Activated T-cell treated with anti-CD3 and anti-CD28 coated beads for 4 hours (primary cell): ENCODE results near the gene SND1.
"Not testable (repeated sequence)": the region's sequence is repeated elsewhere in the genome, so short reads cannot be mapped to it uniquely, and the experiment has no call there.

Source experiments
- DNase-seq: peaks from one replicate; pipeline ENCODE4 v3.0.0-alpha.2; 2020

Gene SND1

GRCh38 chr7:127810696-127811660 lies 159.0 kb downstream of the SND1 start:
- DNase-seq: no peak

- DNase-seq: no peak
Observed at GRCh38 chr7:127812540-127812939, 160.5 kb downstream of the SND1 start.

- DNase-seq: no peak
Observed at GRCh38 chr7:127813991-127814541, 162.1 kb downstream of the SND1 start.

GRCh38 chr7:127815631-127816145 lies 163.7 kb downstream of the SND1 start:
- no peak for DNase-seq

- DNase-seq: no peak
Observed at GRCh38 chr7:127816354-127817190, 164.6 kb downstream of the SND1 start.

GRCh38 chr7:127817466-127817865 lies 165.5 kb downstream of the SND1 start:
- no peak for DNase-seq

- no peak for DNase-seq
Observed at GRCh38 chr7:127818306-127818705, 166.3 kb downstream of the SND1 start.

- DNase-seq: no peak
Observed at GRCh38 chr7:127819975-127820731, 168.2 kb downstream of the SND1 start.

- DNase-seq: no peak
Observed at GRCh38 chr7:127820732-127821085, 168.7 kb downstream of the SND1 start.

GRCh38 chr7:127821146-127821545 lies 169.2 kb downstream of the SND1 start:
- DNase-seq: no peak

- no peak for DNase-seq
Observed at GRCh38 chr7:127822822-127823508, 171.0 kb downstream of the SND1 start.

GRCh38 chr7:127824682-127825081 lies 172.7 kb downstream of the SND1 start:
- DNase-seq: no peak

GRCh38 chr7:127828843-127829500 lies 177.0 kb downstream of the SND1 start:
- no peak for DNase-seq

- no peak for DNase-seq
Observed at GRCh38 chr7:127831318-127832219, 179.6 kb downstream of the SND1 start.

GRCh38 chr7:127832592-127832991 lies 180.6 kb downstream of the SND1 start:
- DNase-seq: no peak

GRCh38 chr7:127833641-127834040 lies 181.6 kb downstream of the SND1 start:
- no peak for DNase-seq

- DNase-seq: no peak
Observed at GRCh38 chr7:127835679-127836078, 183.7 kb downstream of the SND1 start.

GRCh38 chr7:127837816-127838410 lies 185.9 kb downstream of the SND1 start:
- DNase-seq: not testable (repeated sequence)

- DNase-seq: no peak
Observed at GRCh38 chr7:127838816-127839415, 186.9 kb downstream of the SND1 start.
